ENCODE data around the gene TLCD4.
A peak's percentile ranks its signal among the peaks of the same experiment; 100 is the strongest.

The TLCD4 gene

GRCh38 chr1:95117207-95118066, at the start of gene TLCD4:
TLCD4 (plus strand) TSS chr1:95117355; CDS start chr1:95143902, 26,547 bp downstream.
- TF ChIP-seq REST (IDR thresholded peaks at IDR 0.05; ENCODE audit: low read depth) = no peak
- TF ChIP-seq NFIC (IDR thresholded peaks at IDR 0.05) = peak; percentile 41; the same call in 1 of the 2 replicates

- no peak for TF ChIP-seq TCF12 (IDR thresholded peaks at IDR 0.05; ENCODE audit: low read depth)
- TF ChIP-seq EP300 (IDR thresholded peaks at IDR 0.05; ENCODE audit: borderline replicate concordance) = no peak
- TF ChIP-seq USF1 (IDR thresholded peaks at IDR 0.05) = no peak
- TF ChIP-seq ZBTB7A (IDR thresholded peaks at IDR 0.05; ENCODE audit: low read depth) = no peak
- no peak for TF ChIP-seq YY1 (IDR thresholded peaks at IDR 0.05; ENCODE audit: low read depth)
- TF ChIP-seq NFIC (IDR thresholded peaks at IDR 0.05) = no peak
- TF ChIP-seq MAX (IDR thresholded peaks at IDR 0.05) = no peak
- no peak for TF ChIP-seq FOXM1 (IDR thresholded peaks at IDR 0.05; ENCODE audit: borderline replicate concordance, low read depth)
- TF ChIP-seq TAF1 (IDR thresholded peaks at IDR 0.05; ENCODE audit: low read depth) = no peak
- no peak for TF ChIP-seq EGR1 (IDR thresholded peaks at IDR 0.05)
- no peak for TF ChIP-seq TEAD4 (IDR thresholded peaks at IDR 0.05)
- TF ChIP-seq CEBPB (IDR thresholded peaks at IDR 0.05) = no peak
- TF ChIP-seq RAD21 (IDR thresholded peaks at IDR 0.05; ENCODE audit: low read depth) = no peak
Measured at GRCh38 chr1:95067568-95067967, 49.6 kb upstream of the TLCD4 start.

GRCh38 chr1:95068956-95069709, 48.0 kb upstream of the TLCD4 start:
- TF ChIP-seq REST (IDR thresholded peaks at IDR 0.05; ENCODE audit: low read depth) = no peak
- no peak for TF ChIP-seq USF1 (IDR thresholded peaks at IDR 0.05)
- TF ChIP-seq NFIC (IDR thresholded peaks at IDR 0.05) = no peak
- TF ChIP-seq RAD21 (IDR thresholded peaks at IDR 0.05; ENCODE audit: low read depth) = no peak
- TF ChIP-seq MAX (IDR thresholded peaks at IDR 0.05) = no peak
- no peak for TF ChIP-seq EGR1 (IDR thresholded peaks at IDR 0.05)
- TF ChIP-seq YY1 (IDR thresholded peaks at IDR 0.05; ENCODE audit: low read depth) = no peak
- no peak for TF ChIP-seq EP300 (IDR thresholded peaks at IDR 0.05; ENCODE audit: borderline replicate concordance)
- TF ChIP-seq ZBTB7A (IDR thresholded peaks at IDR 0.05; ENCODE audit: low read depth) = no peak
- TF ChIP-seq TCF12 (IDR thresholded peaks at IDR 0.05; ENCODE audit: low read depth) = no peak
- TF ChIP-seq FOXM1 (IDR thresholded peaks at IDR 0.05; ENCODE audit: borderline replicate concordance, low read depth) = no peak
- TF ChIP-seq TEAD4 (IDR thresholded peaks at IDR 0.05) = no peak
- no peak for TF ChIP-seq CEBPB (IDR thresholded peaks at IDR 0.05)
- TF ChIP-seq CREB1 (IDR thresholded peaks at IDR 0.05; ENCODE audit: low read depth) = no peak
- no peak for TF ChIP-seq TAF1 (IDR thresholded peaks at IDR 0.05; ENCODE audit: low read depth)

- no peak for TF ChIP-seq ZBTB7A (IDR thresholded peaks at IDR 0.05; ENCODE audit: low read depth)
- no peak for TF ChIP-seq MAX (IDR thresholded peaks at IDR 0.05)
- TF ChIP-seq USF1 (IDR thresholded peaks at IDR 0.05) = no peak
- TF ChIP-seq YY1 (IDR thresholded peaks at IDR 0.05; ENCODE audit: low read depth) = no peak
- TF ChIP-seq TEAD4 (IDR thresholded peaks at IDR 0.05) = no peak
- no peak for TF ChIP-seq EGR1 (IDR thresholded peaks at IDR 0.05)
- TF ChIP-seq CEBPB (IDR thresholded peaks at IDR 0.05) = no peak
- no peak for TF ChIP-seq TCF12 (IDR thresholded peaks at IDR 0.05; ENCODE audit: low read depth)
- TF ChIP-seq TAF1 (IDR thresholded peaks at IDR 0.05; ENCODE audit: low read depth) = no peak
- no peak for TF ChIP-seq EP300 (IDR thresholded peaks at IDR 0.05; ENCODE audit: borderline replicate concordance)
- no peak for TF ChIP-seq CREB1 (IDR thresholded peaks at IDR 0.05; ENCODE audit: low read depth)
- no peak for TF ChIP-seq NFIC (IDR thresholded peaks at IDR 0.05)
- TF ChIP-seq RAD21 (IDR thresholded peaks at IDR 0.05; ENCODE audit: low read depth) = no peak
- no peak for TF ChIP-seq FOXM1 (IDR thresholded peaks at IDR 0.05; ENCODE audit: borderline replicate concordance, low read depth)
- TF ChIP-seq REST (IDR thresholded peaks at IDR 0.05; ENCODE audit: low read depth) = no peak
Measured at GRCh38 chr1:95069710-95070093, 47.5 kb upstream of the TLCD4 start.

Measured in Ishikawa (cell line).